Retinal pigment epithelial cell (primary cell): ENCODE measurements around the gene KREMEN1.
A peak's percentile ranks its signal among the peaks of the same experiment; 100 is the strongest.

Experiments
- DNase-seq: peaks from one replicate; pipeline ENCODE4 v3.0.0-alpha.2; 2010; ENCODE audit warnings: low read depth
- H3K4me3 ChIP-seq: 2 replicates; pipeline ENCODE4 v1.5.1; 2011; ENCODE audit warnings: mild to moderate bottlenecking, low read length, control low read depth, moderate library complexity
- TF ChIP-seq, protein P1 (sequence below): conservative IDR thresholded peaks from 2 replicates; pipeline ENCODE4 v1.5.1; 2011; ENCODE audit warnings: low read depth, low read length, control low read depth, inconsistent platforms

Gene KREMEN1

DNA sequence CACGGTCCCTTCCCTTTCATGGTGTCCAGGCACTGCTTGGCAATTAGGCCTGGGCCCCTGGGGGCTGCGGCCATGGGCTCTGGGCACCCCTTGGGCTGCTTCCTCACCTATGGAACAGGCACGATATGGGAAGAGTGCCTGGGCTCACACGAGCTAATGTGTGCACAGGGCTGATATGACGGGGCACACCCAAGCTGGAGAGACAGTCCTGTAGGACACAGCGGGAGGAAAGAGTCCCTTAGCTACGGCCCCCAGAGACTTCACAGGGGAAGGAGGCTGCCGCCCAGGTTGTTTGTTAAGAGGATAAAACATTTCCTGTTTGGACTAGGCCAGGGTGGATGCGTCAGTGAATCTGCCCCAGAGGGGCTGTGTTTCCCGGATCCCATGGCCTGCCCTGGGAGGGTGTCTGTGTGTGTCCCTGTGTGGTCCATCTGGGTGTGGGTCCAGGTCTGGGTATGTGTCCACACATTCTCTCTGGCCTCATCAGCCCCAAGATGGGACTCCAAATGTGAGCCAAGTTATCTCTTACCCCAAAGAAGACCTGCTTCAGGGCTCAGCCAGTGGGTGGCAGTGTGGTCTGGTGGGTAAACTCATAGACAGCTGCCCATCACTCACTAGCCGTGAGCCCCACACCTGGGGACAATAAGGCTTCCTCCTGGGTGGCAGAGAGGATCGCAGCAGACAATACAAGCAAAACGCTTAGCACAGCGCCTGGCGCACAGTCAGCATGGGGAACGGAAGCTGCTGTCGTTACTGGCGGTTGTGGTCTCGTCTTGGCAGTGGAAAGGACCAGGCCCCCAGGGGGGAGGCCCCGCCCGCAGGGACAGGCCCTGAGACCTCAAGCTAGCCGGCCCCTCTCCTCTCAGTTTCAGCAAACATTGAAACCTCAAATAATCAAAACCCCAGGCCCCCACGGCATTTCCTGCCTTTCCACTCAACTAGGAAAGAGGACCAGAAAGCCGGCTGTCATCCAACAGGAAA, 129.7 kb downstream of the KREMEN1 start:
- DNase-seq: no peak
- no peak overlapping the region for H3K4me3 ChIP-seq
- TF ChIP-seq, protein P1, sequence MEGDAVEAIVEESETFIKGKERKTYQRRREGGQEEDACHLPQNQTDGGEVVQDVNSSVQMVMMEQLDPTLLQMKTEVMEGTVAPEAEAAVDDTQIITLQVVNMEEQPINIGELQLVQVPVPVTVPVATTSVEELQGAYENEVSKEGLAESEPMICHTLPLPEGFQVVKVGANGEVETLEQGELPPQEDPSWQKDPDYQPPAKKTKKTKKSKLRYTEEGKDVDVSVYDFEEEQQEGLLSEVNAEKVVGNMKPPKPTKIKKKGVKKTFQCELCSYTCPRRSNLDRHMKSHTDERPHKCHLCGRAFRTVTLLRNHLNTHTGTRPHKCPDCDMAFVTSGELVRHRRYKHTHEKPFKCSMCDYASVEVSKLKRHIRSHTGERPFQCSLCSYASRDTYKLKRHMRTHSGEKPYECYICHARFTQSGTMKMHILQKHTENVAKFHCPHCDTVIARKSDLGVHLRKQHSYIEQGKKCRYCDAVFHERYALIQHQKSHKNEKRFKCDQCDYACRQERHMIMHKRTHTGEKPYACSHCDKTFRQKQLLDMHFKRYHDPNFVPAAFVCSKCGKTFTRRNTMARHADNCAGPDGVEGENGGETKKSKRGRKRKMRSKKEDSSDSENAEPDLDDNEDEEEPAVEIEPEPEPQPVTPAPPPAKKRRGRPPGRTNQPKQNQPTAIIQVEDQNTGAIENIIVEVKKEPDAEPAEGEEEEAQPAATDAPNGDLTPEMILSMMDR: peak; percentile 45

DNA sequence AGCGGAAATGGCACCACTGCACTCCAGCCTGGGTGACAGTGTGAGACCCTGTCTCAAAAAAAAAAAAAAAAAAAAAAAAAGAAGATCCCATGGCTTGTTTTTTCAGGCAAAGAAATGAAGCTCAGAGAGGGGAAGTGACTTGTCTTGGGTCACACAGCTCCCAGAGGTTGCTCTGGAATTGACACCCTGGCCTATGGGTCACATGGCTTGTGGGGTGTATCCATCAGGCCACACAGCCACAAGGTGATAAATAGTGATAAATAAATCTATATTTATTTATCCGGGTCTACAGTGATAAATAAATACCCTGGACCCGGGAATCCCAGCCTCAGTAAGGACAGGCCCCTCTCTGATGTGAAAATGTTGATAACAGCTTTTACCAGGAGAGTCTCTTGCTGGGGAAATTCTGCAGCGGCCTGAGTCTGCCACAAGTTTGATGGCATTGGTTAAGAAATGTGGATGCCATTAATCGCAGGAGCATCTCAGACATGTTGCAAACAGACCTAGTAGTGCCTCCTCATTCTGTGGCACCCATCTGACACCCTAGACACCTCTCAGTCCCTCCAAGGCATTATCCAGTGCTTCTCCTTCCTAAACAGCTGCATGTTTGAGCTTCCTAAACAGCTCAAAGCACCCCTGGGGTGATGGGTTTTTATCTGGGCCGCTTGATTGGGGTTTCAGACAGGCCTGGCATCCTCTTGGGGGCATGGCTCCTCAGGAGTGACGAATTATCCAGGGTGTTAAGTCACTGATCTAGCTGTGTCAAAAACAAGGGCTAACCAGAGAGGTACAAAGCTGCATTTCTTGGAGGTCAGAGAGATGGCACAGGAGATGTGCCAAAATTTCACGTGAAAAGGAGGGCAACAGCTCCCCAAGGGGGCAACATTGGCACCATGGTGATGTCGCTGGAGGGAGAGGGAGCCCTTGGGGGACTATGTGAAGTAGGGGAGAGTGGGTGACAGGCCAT, 130.9 kb downstream of the KREMEN1 start:
- no peak for DNase-seq
- TF ChIP-seq, protein P1: no peak

DNA sequence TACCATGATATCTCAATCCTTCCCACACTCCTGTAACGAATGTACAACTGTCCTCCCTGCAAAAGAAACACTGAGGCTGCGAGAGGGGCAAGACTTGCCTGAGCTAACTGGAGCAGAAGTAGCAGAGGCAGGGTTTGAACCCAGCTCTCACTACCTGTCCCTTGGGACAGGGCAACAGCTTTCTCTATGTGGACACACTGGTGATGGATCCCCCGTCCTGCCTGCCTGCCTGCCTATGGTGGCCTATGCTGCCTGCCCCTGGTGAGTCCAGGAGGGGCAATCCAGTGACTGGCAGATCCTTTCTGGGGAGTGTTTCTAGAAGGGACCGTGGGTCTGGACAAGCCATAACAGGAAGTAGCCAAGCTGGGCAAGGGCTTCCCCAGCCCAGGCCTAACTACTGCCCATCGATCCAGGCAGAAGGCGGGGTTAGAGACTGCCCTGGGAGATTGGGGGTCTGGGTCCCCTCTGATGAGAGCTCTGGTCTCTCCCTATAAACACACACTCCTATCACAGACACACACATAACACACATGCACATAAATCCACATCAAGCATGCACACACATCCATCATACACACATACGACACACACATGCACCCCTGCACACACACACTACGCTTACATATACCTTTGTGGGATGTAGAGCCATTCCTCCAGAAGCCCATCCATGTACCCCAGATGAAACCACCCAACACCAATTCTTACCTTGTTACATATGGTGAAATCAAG, 131.8 kb downstream of the KREMEN1 start:
- DNase-seq: no peak
- TF ChIP-seq, protein P1: no peak
- no peak overlapping the region for H3K4me3 ChIP-seq

More for the DNA sequence above, 130.9 kb downstream of the KREMEN1 start:
- no peak overlapping the region for H3K4me3 ChIP-seq

DNA sequence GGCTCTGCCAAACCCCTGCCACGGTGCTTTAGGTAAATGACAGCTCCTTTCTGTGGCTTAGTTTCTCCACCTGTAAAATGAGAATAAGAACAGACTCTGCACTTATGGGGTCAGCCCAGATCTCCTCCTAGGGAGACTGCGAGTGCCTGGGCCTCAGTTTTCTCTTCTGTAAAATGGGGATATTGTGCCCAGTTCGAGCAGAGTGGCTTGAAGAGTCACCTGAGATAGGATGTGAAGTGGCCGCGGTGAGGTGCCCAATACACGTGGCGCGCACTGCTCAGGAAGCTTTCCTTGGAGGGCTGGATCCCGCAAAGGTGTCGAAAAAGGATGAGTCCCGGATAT, 132.4 kb downstream of the KREMEN1 start:
- TF ChIP-seq, protein P1: no peak
- DNase-seq: no peak
- H3K4me3 ChIP-seq: peak overlapping the region; percentile 36

- DNase-seq: no peak
- peak within 1 kb of the TSS; percentile 54 for H3K4me3 ChIP-seq
- TF ChIP-seq, protein P1: peak; percentile 25
These were observed 132.9 kb downstream of the KREMEN1 start, which contains the start of gene EMID1 for GRCh38 chr22:29205594-29206371. TSS of gene EMID1 (plus strand) at chr22:29205896. CDS start at chr22:29206039, 143 bp downstream.
